ENCODE measurements around the gene WDR64.

DNA sequence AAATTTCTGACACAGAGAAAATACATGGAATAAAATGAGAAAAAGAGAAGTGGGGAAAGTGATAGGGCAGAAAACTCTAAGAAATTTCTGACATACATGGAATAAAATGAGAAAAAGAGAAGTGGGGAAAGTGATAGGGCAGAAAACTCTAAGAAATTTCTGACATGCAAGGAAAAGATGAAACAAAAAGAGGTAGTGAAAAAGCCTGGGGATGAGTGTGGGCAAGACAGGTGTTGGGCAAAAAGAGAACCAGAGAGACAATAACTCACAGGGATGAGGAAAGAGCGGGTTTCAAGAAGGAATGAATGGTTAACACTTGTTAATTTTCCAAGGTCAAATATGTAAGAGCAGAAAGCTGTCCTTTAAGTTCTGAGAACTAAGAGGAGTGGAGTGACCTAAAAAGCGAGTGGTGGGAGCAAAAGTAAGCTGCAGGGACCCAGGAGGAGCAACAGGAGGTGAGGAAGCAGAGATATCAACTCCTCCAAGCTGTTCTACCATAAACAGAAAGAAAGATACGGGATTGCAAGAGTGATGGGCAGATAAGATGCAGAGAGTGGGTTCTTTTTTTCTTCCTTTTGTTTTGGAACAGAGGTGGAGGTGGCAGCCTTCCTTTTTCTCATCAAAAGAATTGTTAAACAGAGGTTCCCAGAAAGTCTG lies 166.0 kb downstream of the WDR64 start:
- TF ChIP-seq POLR2AphosphoS5 (IDR thresholded peaks at IDR 0.05) = no peak
- TF ChIP-seq REST (IDR thresholded peaks at IDR 0.05; ENCODE audit: borderline replicate concordance) = no peak
- TF ChIP-seq, protein P1, sequence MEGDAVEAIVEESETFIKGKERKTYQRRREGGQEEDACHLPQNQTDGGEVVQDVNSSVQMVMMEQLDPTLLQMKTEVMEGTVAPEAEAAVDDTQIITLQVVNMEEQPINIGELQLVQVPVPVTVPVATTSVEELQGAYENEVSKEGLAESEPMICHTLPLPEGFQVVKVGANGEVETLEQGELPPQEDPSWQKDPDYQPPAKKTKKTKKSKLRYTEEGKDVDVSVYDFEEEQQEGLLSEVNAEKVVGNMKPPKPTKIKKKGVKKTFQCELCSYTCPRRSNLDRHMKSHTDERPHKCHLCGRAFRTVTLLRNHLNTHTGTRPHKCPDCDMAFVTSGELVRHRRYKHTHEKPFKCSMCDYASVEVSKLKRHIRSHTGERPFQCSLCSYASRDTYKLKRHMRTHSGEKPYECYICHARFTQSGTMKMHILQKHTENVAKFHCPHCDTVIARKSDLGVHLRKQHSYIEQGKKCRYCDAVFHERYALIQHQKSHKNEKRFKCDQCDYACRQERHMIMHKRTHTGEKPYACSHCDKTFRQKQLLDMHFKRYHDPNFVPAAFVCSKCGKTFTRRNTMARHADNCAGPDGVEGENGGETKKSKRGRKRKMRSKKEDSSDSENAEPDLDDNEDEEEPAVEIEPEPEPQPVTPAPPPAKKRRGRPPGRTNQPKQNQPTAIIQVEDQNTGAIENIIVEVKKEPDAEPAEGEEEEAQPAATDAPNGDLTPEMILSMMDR (IDR thresholded peaks at IDR 0.05; ENCODE audit: poor library complexity, severe bottlenecking) = no peak
- TF ChIP-seq EZH2 (IDR thresholded peaks at IDR 0.05; ENCODE audit: borderline replicate concordance, insufficient read depth, low read length, poor library complexity, severe bottlenecking) = no peak
- TF ChIP-seq TAF1 (IDR thresholded peaks at IDR 0.05; ENCODE audit: low read depth) = no peak
- TF ChIP-seq RAD21 (conservative IDR thresholded peaks at IDR 0.05) = no peak

Data from neural cell (in vitro differentiated cells).